Left kidney (tissue), 8 donors: ENCODE data around the gene XYLB. TPM values are rescaled to one million over a fixed set of nuclear protein-coding genes. Genes with fewer than 3 reads are reported as not detected.
"Not testable (repeated sequence)": the region's sequence is repeated elsewhere in the genome, so short reads cannot be mapped to it uniquely, and the experiment has no call there.

Experiments used
- DNase-seq: peaks from one replicate; pipeline ENCODE4 v3.0.0-alpha.2; 2013
- long read RNA-seq, 8 donors: transcript quantifications; one replicate each; lab custom pipeline, GENCODE V29; 2026
- polyA plus RNA-seq: library from polyadenylated mRNA; unstranded; fragments of 120-200 nt; gene quantifications from one replicate; pipeline ENCODE4 v1.2.1, GENCODE V29; 2013; ENCODE audit not compliant: insufficient read length

Gene XYLB
- 16.1 TPM for polyA plus RNA-seq
- long read RNA-seq, donor 1, partial matches to known transcripts = 6 of 8 reads
- long read RNA-seq, donor 1, other reads (novel, unspliced or antisense) = 0 of 8 reads
- long read RNA-seq, donor 2, partial matches to known transcripts = 0 of 1 reads
- long read RNA-seq, donor 2, other reads (novel, unspliced or antisense) = 0 of 1 reads
- long read RNA-seq, donor 3, partial matches to known transcripts = 0 of 2 reads
- long read RNA-seq, donor 3, other reads (novel, unspliced or antisense) = 0 of 2 reads
- long read RNA-seq, donor 4 = 0 reads
- long read RNA-seq, donor 5, partial matches to known transcripts = 0 of 4 reads
- long read RNA-seq, donor 5, other reads (novel, unspliced or antisense) = 0 of 4 reads
- long read RNA-seq, donor 6 = 0 reads
- long read RNA-seq, donor 7 = 0 reads
- long read RNA-seq, donor 8, partial matches to known transcripts = 0 of 1 reads
- long read RNA-seq, donor 8, other reads (novel, unspliced or antisense) = 0 of 1 reads

- peak; percentile 77 for DNase-seq
Measured at GRCh38 chr3:38346587-38347410, at the start of gene XYLB. XYLB (plus strand) TSS chr3:38346785; CDS start chr3:38346869, 84 bp downstream.

- DNase-seq = not testable (repeated sequence)
Measured at GRCh38 chr3:38297053-38297452, 49.5 kb upstream of the XYLB start.

- no peak for DNase-seq
Measured at GRCh38 chr3:38297537-38297936, 49.0 kb upstream of the XYLB start.

- DNase-seq = no peak
Measured at GRCh38 chr3:38297947-38298711, 48.5 kb upstream of the XYLB start.

GRCh38 chr3:38306941-38307340 is 39.6 kb upstream of the XYLB start:
- no peak for DNase-seq

- no peak for DNase-seq
Measured at GRCh38 chr3:38307599-38307998, 39.0 kb upstream of the XYLB start.

DNA sequence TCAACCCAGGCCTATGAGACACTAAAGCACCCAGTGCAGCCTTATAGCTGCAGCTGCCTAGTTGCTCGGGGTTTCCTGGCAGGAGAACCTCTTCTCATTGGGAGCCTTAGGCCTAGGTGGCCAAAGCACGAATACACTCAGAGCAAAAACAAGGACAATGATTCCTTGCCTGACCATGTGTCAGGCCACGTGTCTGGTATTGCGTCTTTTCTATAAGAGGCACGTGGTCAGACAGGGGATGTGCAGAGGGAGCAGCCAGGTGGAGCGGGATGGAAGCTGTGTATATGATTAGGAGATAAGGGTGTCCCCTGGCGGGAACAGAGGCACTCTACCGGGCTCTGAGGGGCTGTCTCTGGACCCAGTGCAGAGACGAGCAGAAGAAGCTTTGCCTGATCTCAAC is 38.1 kb upstream of the XYLB start:
- DNase-seq = no peak

- DNase-seq = no peak
Measured at GRCh38 chr3:38311476-38311875, 35.1 kb upstream of the XYLB start.

DNA sequence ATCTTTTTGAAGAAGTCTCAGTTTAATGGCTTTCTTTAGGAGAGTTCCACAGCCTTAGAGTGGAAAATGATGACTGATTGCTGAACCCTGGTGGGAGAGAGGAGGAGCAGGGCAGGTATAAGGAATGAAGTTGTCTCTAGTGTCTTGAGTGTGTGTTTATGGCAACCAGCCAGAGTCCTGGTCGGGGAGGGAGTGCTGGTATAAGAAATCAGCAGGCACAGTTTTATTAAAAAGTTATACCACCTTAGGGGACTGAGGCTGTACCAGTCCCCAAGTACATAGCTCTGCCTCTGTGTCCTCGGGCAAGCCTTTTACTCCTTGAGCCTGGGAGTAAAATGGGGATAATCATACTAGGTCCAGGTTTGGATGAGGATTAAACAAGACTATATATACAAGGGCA is 34.6 kb upstream of the XYLB start:
- no peak for DNase-seq

- no peak for DNase-seq
Measured at GRCh38 chr3:38312356-38312755, 34.2 kb upstream of the XYLB start.

GRCh38 chr3:38313263-38313662 is 33.3 kb upstream of the XYLB start:
- no peak for DNase-seq

- DNase-seq = no peak
Measured at GRCh38 chr3:38313695-38314094, 32.9 kb upstream of the XYLB start.

- no peak for DNase-seq
Measured at GRCh38 chr3:38314112-38314763, 32.3 kb upstream of the XYLB start.

DNA sequence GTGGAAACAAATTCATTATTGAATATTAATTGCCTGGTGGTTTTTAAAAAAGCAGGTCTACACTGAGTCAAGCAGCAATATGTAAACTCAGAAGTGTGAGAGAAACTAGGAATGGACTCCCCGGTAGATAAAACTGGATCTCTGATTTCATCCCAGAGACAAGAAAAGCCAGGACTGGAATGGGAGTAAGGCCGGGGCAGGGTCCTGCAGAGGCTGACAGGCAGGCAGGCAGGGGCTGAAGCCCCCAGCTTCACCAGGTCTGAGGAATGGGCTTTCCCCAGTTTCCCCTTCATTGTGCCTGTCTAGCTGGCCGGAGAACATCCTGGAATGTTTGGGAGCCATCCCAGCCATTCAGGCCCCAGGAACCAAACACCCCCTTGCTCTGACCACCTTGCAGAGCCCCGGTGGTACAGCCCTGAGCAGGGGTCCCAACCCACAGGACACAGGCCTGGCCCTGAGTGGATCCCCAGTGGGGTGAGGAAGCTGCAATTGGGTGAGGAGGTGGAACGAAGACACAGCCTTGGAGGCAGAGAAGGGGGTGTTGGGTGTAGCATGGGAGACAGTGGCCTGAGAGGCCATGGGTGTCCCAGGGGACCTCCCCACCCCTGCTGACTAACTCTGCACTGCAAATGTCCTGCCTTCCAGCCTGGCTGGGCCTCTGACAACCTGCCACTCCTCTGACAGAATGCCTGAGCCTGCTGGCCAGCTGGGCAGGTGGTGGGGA is 31.7 kb upstream of the XYLB start:
- no peak for DNase-seq

DNA sequence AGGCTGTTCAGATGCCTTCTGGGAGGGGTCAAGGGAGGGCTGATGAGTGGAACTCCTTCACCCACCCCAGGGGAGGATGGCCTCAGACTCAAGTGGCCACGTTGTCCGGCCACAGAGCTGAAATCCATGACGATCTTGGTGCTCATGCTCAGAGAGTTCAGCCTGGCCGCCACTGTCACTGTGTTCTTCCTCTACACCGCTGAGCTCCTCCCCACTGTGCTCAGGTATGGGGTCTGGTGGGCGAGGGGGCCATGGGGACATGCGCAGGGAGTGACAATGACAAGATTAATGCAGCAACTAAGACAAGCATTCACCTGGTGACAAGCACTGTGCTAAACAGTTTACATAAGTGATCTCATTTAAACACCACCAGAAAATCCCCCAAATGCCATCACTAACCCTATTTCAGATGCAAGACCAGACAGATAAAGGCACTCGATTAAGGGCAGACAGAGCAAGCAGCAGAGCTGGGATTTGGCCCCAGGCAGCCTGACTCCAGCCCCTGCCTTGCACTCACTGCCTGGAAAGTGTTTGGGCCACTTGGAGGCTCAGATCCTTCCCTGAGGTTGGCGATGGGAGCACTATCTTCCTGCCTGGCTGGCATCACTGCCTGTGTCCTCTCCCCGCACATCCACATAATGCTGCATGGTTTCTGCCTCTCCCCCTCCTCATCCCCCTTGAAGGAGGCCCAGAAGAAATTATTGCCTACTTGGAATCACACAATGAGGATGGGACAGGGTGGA is 30.9 kb upstream of the XYLB start:
- no peak for DNase-seq

DNA sequence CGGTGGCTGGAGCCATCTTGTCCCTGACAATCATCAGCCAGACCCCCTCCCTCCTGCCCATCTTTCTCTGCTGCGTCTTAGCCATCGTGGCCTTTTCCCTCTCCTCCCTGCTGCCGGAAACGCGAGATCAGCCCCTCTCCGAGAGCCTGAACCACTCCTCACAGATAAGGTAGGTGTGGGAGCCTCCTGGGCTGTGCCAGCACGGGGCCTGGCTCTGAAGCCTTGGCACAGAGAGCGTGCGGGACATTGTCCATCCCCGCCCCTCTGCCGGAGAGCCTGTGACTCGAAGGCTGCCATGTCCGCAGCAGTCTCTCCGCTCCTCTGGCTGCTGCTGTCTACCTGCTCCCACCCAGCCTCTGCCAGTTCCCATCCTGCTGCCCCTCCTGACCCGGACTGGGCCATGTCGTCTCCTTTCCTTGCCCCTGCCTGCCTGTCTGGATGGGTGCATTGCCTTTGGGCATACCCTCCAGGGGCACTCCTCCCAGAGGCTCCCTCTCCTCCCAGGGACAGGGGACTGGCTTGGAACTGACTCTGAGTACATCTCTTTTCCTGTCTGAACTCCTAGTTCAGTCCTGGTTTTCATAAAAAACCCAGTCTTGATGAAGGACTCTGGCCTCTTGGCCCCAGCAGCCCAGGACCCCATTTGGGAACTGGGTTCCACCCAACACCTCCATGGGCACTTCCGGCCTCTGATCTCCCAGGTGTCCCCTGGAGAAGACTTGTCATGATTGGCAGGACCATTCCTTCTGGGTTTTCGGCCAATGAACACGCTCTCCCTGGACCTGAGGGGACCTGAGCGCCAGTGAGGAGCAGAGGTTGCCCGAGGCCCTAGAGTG is 30.0 kb upstream of the XYLB start:
- DNase-seq = no peak

DNA sequence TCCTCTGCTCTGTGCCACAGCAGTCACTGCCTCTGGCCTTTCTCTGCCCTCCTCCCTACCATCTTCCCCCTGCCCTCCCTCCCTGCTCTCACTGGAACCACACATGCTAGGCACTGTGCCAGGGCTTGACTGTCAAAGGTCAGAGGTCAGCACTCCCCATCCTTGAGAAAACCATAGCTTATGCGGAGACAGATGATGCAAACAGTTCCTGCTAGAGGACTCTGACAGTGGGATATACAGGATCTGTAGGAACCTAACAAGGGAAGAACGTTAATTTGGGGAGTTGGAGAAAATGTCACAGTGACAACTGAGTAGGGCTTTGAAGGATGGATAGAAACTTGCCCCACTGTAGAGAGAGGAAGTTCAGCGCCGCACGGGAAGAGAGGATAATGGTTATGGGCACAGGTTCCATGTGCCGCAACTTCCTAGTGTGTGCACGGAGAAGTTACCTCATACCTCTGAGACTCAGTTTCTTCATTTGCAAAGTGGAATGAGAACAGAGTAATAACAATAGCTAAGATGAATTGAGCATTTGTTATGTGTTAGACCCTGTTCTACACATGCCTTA is 29.3 kb upstream of the XYLB start:
- no peak for DNase-seq

DNA sequence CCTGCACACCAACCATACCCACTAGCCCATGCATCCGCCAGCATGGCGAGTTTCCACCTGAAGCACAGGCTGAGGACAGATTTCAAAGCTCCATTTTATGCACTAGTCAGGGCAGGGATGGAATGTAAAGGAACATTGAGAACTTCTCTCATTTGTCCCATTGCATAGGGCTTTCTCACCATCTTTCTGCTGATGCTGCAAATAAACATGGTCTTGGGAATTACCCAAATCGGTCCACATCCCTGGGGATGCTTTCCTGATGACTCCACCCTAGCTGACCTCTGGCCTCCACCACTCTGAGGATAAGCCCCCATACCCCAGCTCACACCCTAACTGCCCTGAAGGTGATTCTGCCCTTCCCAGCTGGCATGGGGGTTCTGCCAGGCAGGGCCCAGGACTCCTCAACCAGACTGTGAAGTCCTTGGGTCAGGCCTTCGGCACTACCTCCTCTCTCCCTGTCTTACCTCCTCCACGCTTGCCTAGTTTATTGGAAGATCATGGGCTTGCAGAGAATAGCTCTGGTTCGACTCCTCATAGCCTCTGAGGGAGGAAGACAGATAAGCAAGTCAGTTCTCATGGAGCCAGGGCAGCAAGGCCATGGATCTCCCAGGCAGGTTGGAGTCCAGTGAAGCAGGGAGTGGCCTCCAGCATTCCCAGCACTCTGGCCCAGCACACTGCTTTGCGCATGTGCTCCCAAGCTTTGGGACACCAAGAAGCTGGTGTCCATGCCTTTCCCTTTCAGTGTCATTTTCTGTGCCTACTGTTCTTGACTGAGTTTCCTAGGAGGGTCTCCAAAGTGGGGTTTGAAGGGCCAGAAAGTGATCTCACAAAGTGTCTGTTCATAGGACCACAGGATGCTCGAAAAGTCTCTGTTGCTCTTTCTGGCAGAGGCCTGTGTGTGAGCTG is 27.6 kb upstream of the XYLB start:
- DNase-seq = no peak
